Naive thymus-derived CD4-positive, alpha-beta T cell (primary cell): ENCODE measurements around the gene FBXO46. TPM values are rescaled to one million over a fixed set of nuclear protein-coding genes. Genes with fewer than 3 reads are reported as not detected.

Source experiments
- ATAC-seq: fragments of 150-1000 bp; cut with Tn5 transposase; 2 replicates; pipeline ENCODE4 v1.10.0; 2021; ENCODE audit warnings: mild to moderate bottlenecking, moderate library complexity
- CTCF ChIA-PET: fragments of 350-600 bp; sonication (Branson Sonifier 250); formaldehyde crosslinking; loops from one replicate; lab custom pipeline; 2021; ENCODE audit warnings: antibody characterized with exemption; lab: Charles Lee
- POLR2A ChIA-PET: fragments of 350-600 bp; sonication (Branson Sonifier 250); formaldehyde crosslinking; loops from one replicate; lab custom pipeline; 2021; ENCODE audit warnings: antibody characterized with exemption, inconsistent platforms; lab: Charles Lee
- DNase-seq, 9 donors: peaks; one replicate each; pipeline versions ENCODE4 v3.0.0 to v3.0.0-alpha.2; 2020 to 2022; ENCODE audit warnings: mixed read lengths in 1 of 9
- H3K27ac ChIP-seq: one replicate; pipeline ENCODE4 v1.7.0; 2013; ENCODE audit warnings: mild to moderate bottlenecking, low read depth, low read length, moderate library complexity
- H3K27me3 ChIP-seq, 2 donors: one replicate each; pipeline ENCODE4 v1.7.0; 2013; ENCODE audit warnings: low read length in 2 of 2, mild to moderate bottlenecking in 2 of 2, moderate library complexity in 2 of 2; ENCODE audit not compliant: control insufficient read depth in 2 of 2, insufficient read depth in 2 of 2
- H3K36me3 ChIP-seq, 3 experiments: 1 replicate in 2 of 3; 2 replicates in 1 of 3; pipeline ENCODE4 v1.7.0; 2013; ENCODE audit warnings: low read length in 3 of 3, mild to moderate bottlenecking in 3 of 3, moderate library complexity in 1 of 3; ENCODE audit not compliant: insufficient read depth in 3 of 3, control insufficient read depth in 2 of 3
- H3K4me1 ChIP-seq, 2 donors: one replicate each; pipeline ENCODE4 v1.7.0; 2013; ENCODE audit warnings: low read length in 2 of 2, mild to moderate bottlenecking in 2 of 2, moderate library complexity in 1 of 2; ENCODE audit not compliant: control insufficient read depth in 2 of 2, insufficient read depth in 2 of 2
- H3K4me3 ChIP-seq: 2 replicates; pipeline ENCODE4 v1.7.0; 2013; ENCODE audit warnings: mild to moderate bottlenecking, low read length
- H3K9me3 ChIP-seq, 3 experiments: 1 replicate in 2 of 3; 2 replicates in 1 of 3; pipeline ENCODE4 v1.7.0; 2013; ENCODE audit warnings: low read length in 3 of 3; ENCODE audit not compliant: control insufficient read depth in 2 of 3
- H3K27ac Mint-ChIP-seq, 9 donors: one replicate each; pipeline ENCODE4 v1.8.0; 2020 to 2022; ENCODE audit warnings: mixed read lengths in 9 of 9, mild to moderate bottlenecking in 8 of 9, moderate library complexity in 5 of 9, inconsistent platforms in 2 of 9
- H3K27me3 Mint-ChIP-seq, 5 donors: one replicate each; pipeline ENCODE4 v1.8.0; 2021 to 2022; ENCODE audit warnings: mixed read lengths in 5 of 5, mild to moderate bottlenecking in 1 of 5
- H3K36me3 Mint-ChIP-seq, 5 donors: one replicate each; pipeline ENCODE4 v1.8.0; 2020 to 2022; ENCODE audit warnings: mixed read lengths in 5 of 5, mild to moderate bottlenecking in 3 of 5, inconsistent platforms in 1 of 5
- H3K4me1 Mint-ChIP-seq, 7 donors: one replicate each; pipeline ENCODE4 v1.8.0; 2020 to 2022; ENCODE audit warnings: mixed read lengths in 7 of 7, mild to moderate bottlenecking in 3 of 7, inconsistent platforms in 1 of 7
- H3K4me3 Mint-ChIP-seq, 10 donors: one replicate each; pipeline ENCODE4 v1.8.0; 2020 to 2022; ENCODE audit warnings: mild to moderate bottlenecking in 10 of 10, mixed read lengths in 10 of 10, moderate library complexity in 6 of 10, inconsistent platforms in 2 of 10
- H3K9me3 Mint-ChIP-seq, 11 donors: one replicate each; pipeline ENCODE4 v1.8.0; 2020 to 2022; ENCODE audit warnings: mixed read lengths in 11 of 11, mild to moderate bottlenecking in 4 of 11, inconsistent platforms in 1 of 11, moderate library complexity in 1 of 11
- intact Hi-C, 2 donors: fragments of 100-400 bp; cut with micrococcal nuclease; formaldehyde crosslinking; loops; one replicate each; pipeline ENCODE4 v1.15.1; 2023
- polyA plus RNA-seq, 2 donors: library from polyadenylated mRNA; unstranded; fragments of 300-500 nt; fragmentation: Illumina TruSeq; gene quantifications; one replicate each; pipeline ENCODE4 v1.2.3, GENCODE V29; 2021
- total RNA-seq, 6 experiments: library from RNA in 5 of 6; stranded (reverse) in 5 of 6; gene quantifications; 1 replicate in 5 of 6; 2 replicates in 1 of 6; pipeline ENCODE4 v1.2.3 and lab custom pipeline; 2021 to 2026

The FBXO46 gene
- total and polyA plus RNA-seq, 7 experiments from 2014 or later: 11.1 to 52.9 (median 29.3) TPM

- Mint-ChIP-seq H3K36me3 (no peaks in the 10 kb centered on the region), H3K4me3 (peak overlapping the region; percentile 81 to 92 (median 88)), H3K27ac (peak overlapping the region in 7 of 9 donors; percentile 43 to 93 (median 85)), H3K9me3 (no peaks in the 10 kb centered on the region), H3K27me3 (peaks cover 0 to 28% (median 4%) of the 10 kb centered on the region in 5 donors), H3K4me1 (peaks cover 0 to 16% (median 8%) of the 10 kb centered on the region in 7 donors)
- intact Hi-C loops: loop anchor here (1.0 to 5.0 kb wide), 13 partner anchors 9 to 246 kb away; partner anchors contain the start of genes DMWD (in 2 of the 2), SYMPK (in 2 of the 2), CCDC61 (in 1 of the 2) and FOXA3 (in 1 of the 2)
- no peaks in the 10 kb centered on the region for H3K27me3 ChIP-seq
- ChIA-PET CTCF (interaction anchor here (0.7 to 4.8 kb wide), 8 partner anchors 9 to 241 kb away, joined by 3 to 99 read pairs (median 4); no protein-coding TSS in a partner anchor), POLR2A (interaction anchor here (0.9 to 2.8 kb wide), 7 partner anchors 8 to 79 kb away, joined by 3 to 20 read pairs (median 4); partner anchors contain the start of gene SNRPD2)
- DNase-seq (peak; percentile 84 to 97 (median 93)), ATAC-seq (peak; percentile 85)
- H3K4me1 ChIP-seq: peaks cover 9 to 13% of the 10 kb centered on the region in 2 donors
- peak overlapping the region; percentile 95 for H3K4me3 ChIP-seq
- H3K27ac ChIP-seq: peak overlapping the region; percentile 64
- H3K36me3 ChIP-seq: no peaks in the 10 kb centered on the region
- H3K9me3 ChIP-seq: no peaks in the 10 kb centered on the region
These were observed 39.8 kb upstream of the FBXO46 start for GRCh38 chr19:45770192-45771101.

- Mint-ChIP-seq H3K27ac (peak overlapping the region; percentile 36 to 93 (median 85)), H3K36me3 (no peaks in the 10 kb centered on the region), H3K4me3 (peak overlapping the region; percentile 81 to 92 (median 88)), H3K9me3 (no peaks in the 10 kb centered on the region), H3K27me3 (peaks cover 0 to 31% (median 4%) of the 10 kb centered on the region in 5 donors), H3K4me1 (peaks cover 0 to 16% (median 8%) of the 10 kb centered on the region in 7 donors)
- DNase-seq: peak in 7 of 9 donors; percentile 63 to 88 (median 82)
- ChIA-PET CTCF (interaction anchor here (0.6 to 4.8 kb wide), 17 partner anchors 9 to 245 kb away, joined by 3 to 99 read pairs (median 4); partner anchors contain the start of gene DMWD), POLR2A (interaction anchor here (0.6 to 2.8 kb wide), 11 partner anchors 9 to 78 kb away, joined by 3 to 20 read pairs (median 4); partner anchors contain the start of genes DMWD, FBXO46 and SNRPD2)
- H3K36me3 ChIP-seq: no peaks in the 10 kb centered on the region
- peak overlapping the region; percentile 95 for H3K4me3 ChIP-seq
- intact Hi-C loops: loop anchor here (1.0 to 10.0 kb wide), 17 partner anchors 9 to 246 kb away; partner anchors contain the start of genes CCDC61 (in 2 of the 2), DMWD (in 2 of the 2), IRF2BP1 (in 2 of the 2) and QPCTL (in 2 of the 2)
- ATAC-seq: peak; percentile 55
- H3K27ac ChIP-seq: peak overlapping the region; percentile 64
- H3K27me3 ChIP-seq: no peaks in the 10 kb centered on the region
- H3K9me3 ChIP-seq: no peaks in the 10 kb centered on the region
- H3K4me1 ChIP-seq: peaks cover 9 to 13% of the 10 kb centered on the region in 2 donors
These were observed 39.1 kb upstream of the FBXO46 start for GRCh38 chr19:45769821-45770191.

- peaks cover 0 to 16% (median 8%) of the 10 kb centered on the region in 7 donors for H3K4me1 Mint-ChIP-seq
- H3K36me3 Mint-ChIP-seq: no peaks in the 10 kb centered on the region
- H3K27me3 Mint-ChIP-seq: peaks cover 0 to 35% (median 7%) of the 10 kb centered on the region in 5 donors
- H3K9me3 Mint-ChIP-seq: no peaks in the 10 kb centered on the region
- ATAC-seq (peak; percentile 82), DNase-seq (peak; percentile 84 to 98 (median 88))
- H3K4me1 ChIP-seq: peaks cover 9 to 13% of the 10 kb centered on the region in 2 donors
- intact Hi-C loops: loop anchor here (1.0 to 10.0 kb wide), 6 partner anchors 38 to 240 kb away; partner anchors contain the start of genes QPCTL (in 2 of the 2), CCDC61 (in 1 of the 2) and IRF2BP1 (in 1 of the 2)
- POLR2A ChIA-PET: interaction anchor here (0.6 to 2.8 kb wide), 12 partner anchors 10 to 117 kb away, joined by 3 to 20 read pairs (median 4); partner anchors contain the start of genes DMWD, FBXO46, IRF2BP1 and SNRPD2
- H3K4me3 Mint-ChIP-seq: peak within 1 kb of the TSS; percentile 81 to 92 (median 88)
- H3K27me3 ChIP-seq: no peaks in the 10 kb centered on the region
- CTCF ChIA-PET: interaction anchor here (0.6 to 4.8 kb wide), 20 partner anchors 8 to 245 kb away, joined by 3 to 99 read pairs (median 4); partner anchors contain the start of genes DMWD and SYMPK
- peak within 1 kb of the TSS; percentile 36 to 93 (median 85) for H3K27ac Mint-ChIP-seq
- peak within 1 kb of the TSS; percentile 64 for H3K27ac ChIP-seq
- no peaks in the 10 kb centered on the region for H3K9me3 ChIP-seq
- peak within 1 kb of the TSS; percentile 95 for H3K4me3 ChIP-seq
- no peaks in the 10 kb centered on the region for H3K36me3 ChIP-seq
These were observed 38.5 kb upstream of the FBXO46 start, which contains the start of gene SIX5 for GRCh38 chr19:45768984-45769782. SIX5 (minus strand) TSS chr19:45769252; CDS start chr19:45768844, 408 bp downstream.

- peaks cover 0 to 16% (median 8%) of the 10 kb centered on the region in 7 donors for H3K4me1 Mint-ChIP-seq
- DNase-seq: peak in 4 of 9 donors; percentile 19 to 37 (median 29)
- peak overlapping the region; percentile 95 for H3K4me3 ChIP-seq
- H3K4me3 Mint-ChIP-seq: peak overlapping the region; percentile 81 to 92 (median 86)
- peaks cover 9 to 13% of the 10 kb centered on the region in 2 donors for H3K4me1 ChIP-seq
- no peaks in the 10 kb centered on the region for H3K27me3 ChIP-seq
- peak overlapping the region; percentile 60 for H3K27ac ChIP-seq
- intact Hi-C loops: loop anchor here in 1 of 2 donors (5.0 to 10.0 kb wide), 2 partner anchors 51 to 226 kb away; partner anchors contain the start of gene CCDC61
- H3K27me3 Mint-ChIP-seq: peaks cover 0 to 35% (median 7%) of the 10 kb centered on the region in 5 donors
- H3K9me3 Mint-ChIP-seq: no peaks in the 10 kb centered on the region
- CTCF ChIA-PET: interaction anchor here (0.6 to 4.8 kb wide), 7 partner anchors 10 to 94 kb away, joined by 3 to 99 read pairs (median 5); partner anchors contain the start of gene SYMPK
- POLR2A ChIA-PET: interaction anchor here (0.9 to 2.8 kb wide), 9 partner anchors 10 to 118 kb away, joined by 3 to 20 read pairs (median 5); partner anchors contain the start of genes DMWD, IRF2BP1 and SNRPD2
- ATAC-seq: no peak
- H3K27ac Mint-ChIP-seq: peak overlapping the region in 5 of 9 donors; percentile 66 to 91 (median 70)
- H3K36me3 ChIP-seq: no peaks in the 10 kb centered on the region
- no peaks in the 10 kb centered on the region for H3K9me3 ChIP-seq
- H3K36me3 Mint-ChIP-seq: no peaks in the 10 kb centered on the region
These were observed 37.9 kb upstream of the FBXO46 start for GRCh38 chr19:45768655-45768983.

- no peaks in the 10 kb centered on the region for H3K27me3 ChIP-seq
- H3K27ac ChIP-seq: no peak overlapping the region
- Mint-ChIP-seq H3K4me1 (peaks cover 0 to 16% (median 8%) of the 10 kb centered on the region in 7 donors), H3K27ac (no peak overlapping the region), H3K36me3 (no peaks in the 10 kb centered on the region), H3K9me3 (no peaks in the 10 kb centered on the region), H3K27me3 (peaks cover 0 to 35% (median 7%) of the 10 kb centered on the region in 5 donors), H3K4me3 (peak overlapping the region; percentile 59 to 92 (median 75))
- H3K36me3 ChIP-seq: no peaks in the 10 kb centered on the region
- intact Hi-C loops: loop anchor here in 1 of 2 donors (5.0 to 10.0 kb wide), 2 partner anchors 51 to 227 kb away; partner anchors contain the start of gene CCDC61
- DNase-seq (peak in 2 of 9 donors; percentile 31 to 62), ATAC-seq (no peak)
- POLR2A ChIA-PET: interaction anchor here (1.1 to 2.8 kb wide), 6 partner anchors 11 to 51 kb away, joined by 3 to 10 read pairs (median 4); partner anchors contain the start of gene DMWD
- H3K9me3 ChIP-seq: no peaks in the 10 kb centered on the region
- peaks cover 9 to 13% of the 10 kb centered on the region in 2 donors for H3K4me1 ChIP-seq
- CTCF ChIA-PET: interaction anchor here (0.6 to 4.8 kb wide), 7 partner anchors 17 to 1716 kb away, joined by 3 to 99 read pairs (median 5); partner anchors contain the start of genes KPTN and SYMPK
- peak overlapping the region; percentile 56 for H3K4me3 ChIP-seq
These were observed 37.4 kb upstream of the FBXO46 start for GRCh38 chr19:45767881-45768654.
